Right lobe of liver (tissue), 4 donors: ENCODE data around the gene FOXK2.

Experiments
- POLR2A ChIP-seq: fragments of 450-650 bp; IDR thresholded peaks from one replicate; pipeline ENCODE4 v1.6.1; 2017; ENCODE audit warnings: antibody characterized with exemption, mild to moderate bottlenecking
- TF ChIP-seq, protein P1 (sequence below), 4 donors: fragments of 200-600 bp in 3 of 4; fragments of 450-650 bp in 1 of 4; IDR thresholded peaks; one replicate each; pipeline versions ENCODE4 v1.5.1 to v1.8.0; 2016 to 2022; ENCODE audit warnings: antibody characterized with exemption in 4 of 4, mild to moderate bottlenecking in 2 of 4
- donor health status: DM: no; HTN: no; CAD: no.
- donor health status: DM: no; HTN: no; CAD: no.
- donor health status: DM: no; HTN: yes; CAD: no.

DNA sequence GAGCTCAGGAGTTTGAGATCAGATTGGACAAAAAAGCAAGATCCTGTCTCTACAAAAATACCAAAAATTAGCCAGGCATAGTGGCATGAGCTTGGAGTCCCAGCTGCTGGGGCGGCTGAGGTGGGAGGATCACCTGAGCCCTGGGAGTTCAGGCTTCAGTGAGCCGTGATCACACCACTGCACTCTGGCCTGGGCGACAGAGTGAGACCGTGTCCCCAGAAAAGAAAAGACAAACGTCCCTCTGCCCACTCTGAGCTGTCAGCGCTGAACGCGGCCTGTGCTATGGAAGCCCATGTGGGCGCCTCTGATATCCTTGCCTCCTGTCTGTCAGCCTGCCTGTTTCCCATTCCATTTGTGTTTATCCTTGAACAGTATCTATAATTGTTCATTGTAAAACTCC is 50.7 kb downstream of the FOXK2 start:
- TF ChIP-seq POLR2A, result no peak
- TF ChIP-seq, protein P1, sequence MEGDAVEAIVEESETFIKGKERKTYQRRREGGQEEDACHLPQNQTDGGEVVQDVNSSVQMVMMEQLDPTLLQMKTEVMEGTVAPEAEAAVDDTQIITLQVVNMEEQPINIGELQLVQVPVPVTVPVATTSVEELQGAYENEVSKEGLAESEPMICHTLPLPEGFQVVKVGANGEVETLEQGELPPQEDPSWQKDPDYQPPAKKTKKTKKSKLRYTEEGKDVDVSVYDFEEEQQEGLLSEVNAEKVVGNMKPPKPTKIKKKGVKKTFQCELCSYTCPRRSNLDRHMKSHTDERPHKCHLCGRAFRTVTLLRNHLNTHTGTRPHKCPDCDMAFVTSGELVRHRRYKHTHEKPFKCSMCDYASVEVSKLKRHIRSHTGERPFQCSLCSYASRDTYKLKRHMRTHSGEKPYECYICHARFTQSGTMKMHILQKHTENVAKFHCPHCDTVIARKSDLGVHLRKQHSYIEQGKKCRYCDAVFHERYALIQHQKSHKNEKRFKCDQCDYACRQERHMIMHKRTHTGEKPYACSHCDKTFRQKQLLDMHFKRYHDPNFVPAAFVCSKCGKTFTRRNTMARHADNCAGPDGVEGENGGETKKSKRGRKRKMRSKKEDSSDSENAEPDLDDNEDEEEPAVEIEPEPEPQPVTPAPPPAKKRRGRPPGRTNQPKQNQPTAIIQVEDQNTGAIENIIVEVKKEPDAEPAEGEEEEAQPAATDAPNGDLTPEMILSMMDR (IDR thresholded peaks at IDR 0.05), result no peak
